ENCODE results near the gene ADNP.

Gene ADNP

GRCh38 chr20:50977066-50978021 is 46.1 kb upstream of the ADNP start:
- Histone ChIP-seq H3K9ac (ENCODE audit: low read depth, low read length, poor library complexity, severe bottlenecking) (no peak overlapping the region), H3K9me2 (replicated peaks; ENCODE audit: low read depth, low read length) (no peaks in the 10 kb centered on the region), H3K4me2 (ENCODE audit: low read depth, low read length, poor library complexity, severe bottlenecking) (no peak overlapping the region), H3K4me3 (ENCODE audit: low read length, poor library complexity, severe bottlenecking) (no peak overlapping the region), H3K9me3 (ENCODE audit: insufficient read depth, low read depth, low read length) (no peaks in the 10 kb centered on the region), H3K4me1 (ENCODE audit: insufficient read depth, low read length, poor library complexity, severe bottlenecking) (no peaks in the 10 kb centered on the region), H3K36me3 (ENCODE audit: insufficient read depth, low read length) (no peaks in the 10 kb centered on the region), H2AFZ (ENCODE audit: low read length) (0 out of 2 replicates have a peak overlapping the region, but pooled peaks have one; percentile 36), H3F3A (ENCODE audit: low read depth) (no peaks in the 10 kb centered on the region), H3K79me2 (ENCODE audit: insufficient read depth, low read length) (no peaks in the 10 kb centered on the region), H3K27me3 (ENCODE audit: insufficient read depth, low read length, poor library complexity, severe bottlenecking) (no peaks in the 10 kb centered on the region), H4K20me1 (ENCODE audit: insufficient read depth, low read length, poor library complexity, severe bottlenecking) (no peaks in the 10 kb centered on the region)
- no peak for TF ChIP-seq EZH2phosphoT487 (IDR thresholded peaks at IDR 0.05; ENCODE audit: borderline replicate concordance)
- TF ChIP-seq, protein P1, sequence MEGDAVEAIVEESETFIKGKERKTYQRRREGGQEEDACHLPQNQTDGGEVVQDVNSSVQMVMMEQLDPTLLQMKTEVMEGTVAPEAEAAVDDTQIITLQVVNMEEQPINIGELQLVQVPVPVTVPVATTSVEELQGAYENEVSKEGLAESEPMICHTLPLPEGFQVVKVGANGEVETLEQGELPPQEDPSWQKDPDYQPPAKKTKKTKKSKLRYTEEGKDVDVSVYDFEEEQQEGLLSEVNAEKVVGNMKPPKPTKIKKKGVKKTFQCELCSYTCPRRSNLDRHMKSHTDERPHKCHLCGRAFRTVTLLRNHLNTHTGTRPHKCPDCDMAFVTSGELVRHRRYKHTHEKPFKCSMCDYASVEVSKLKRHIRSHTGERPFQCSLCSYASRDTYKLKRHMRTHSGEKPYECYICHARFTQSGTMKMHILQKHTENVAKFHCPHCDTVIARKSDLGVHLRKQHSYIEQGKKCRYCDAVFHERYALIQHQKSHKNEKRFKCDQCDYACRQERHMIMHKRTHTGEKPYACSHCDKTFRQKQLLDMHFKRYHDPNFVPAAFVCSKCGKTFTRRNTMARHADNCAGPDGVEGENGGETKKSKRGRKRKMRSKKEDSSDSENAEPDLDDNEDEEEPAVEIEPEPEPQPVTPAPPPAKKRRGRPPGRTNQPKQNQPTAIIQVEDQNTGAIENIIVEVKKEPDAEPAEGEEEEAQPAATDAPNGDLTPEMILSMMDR (conservative IDR thresholded peaks at IDR 0.05; ENCODE audit: low read length) = no peak

GRCh38 chr20:50975701-50976330 is 44.6 kb upstream of the ADNP start:
- H2AFZ ChIP-seq (ENCODE audit: low read length) = no peak overlapping the region

GRCh38 chr20:50969912-50970311 is 38.7 kb upstream of the ADNP start:
- Histone ChIP-seq H3F3A (ENCODE audit: low read depth) (no peaks in the 10 kb centered on the region), H3K9ac (ENCODE audit: low read depth, low read length, poor library complexity, severe bottlenecking) (no peak overlapping the region), H3K36me3 (ENCODE audit: insufficient read depth, low read length) (no peaks in the 10 kb centered on the region), H3K9me3 (ENCODE audit: insufficient read depth, low read depth, low read length) (no peaks in the 10 kb centered on the region), H3K4me1 (ENCODE audit: insufficient read depth, low read length, poor library complexity, severe bottlenecking) (no peaks in the 10 kb centered on the region), H3K27me3 (ENCODE audit: insufficient read depth, low read length, poor library complexity, severe bottlenecking) (no peaks in the 10 kb centered on the region), H3K4me3 (ENCODE audit: low read length, poor library complexity, severe bottlenecking) (no peak overlapping the region), H3K79me2 (ENCODE audit: insufficient read depth, low read length) (no peaks in the 10 kb centered on the region), H2AFZ (ENCODE audit: low read length) (no peak overlapping the region), H3K9me2 (replicated peaks; ENCODE audit: low read depth, low read length) (no peaks in the 10 kb centered on the region), H4K20me1 (ENCODE audit: insufficient read depth, low read length, poor library complexity, severe bottlenecking) (no peaks in the 10 kb centered on the region), H3K4me2 (ENCODE audit: low read depth, low read length, poor library complexity, severe bottlenecking) (no peak overlapping the region)
- TF ChIP-seq EZH2phosphoT487 (IDR thresholded peaks at IDR 0.05; ENCODE audit: borderline replicate concordance) = no peak
- TF ChIP-seq, protein P1 (conservative IDR thresholded peaks at IDR 0.05; ENCODE audit: low read length) = no peak

More at GRCh38 chr20:50975701-50976330, 44.6 kb upstream of the ADNP start:
- H4K20me1 ChIP-seq (ENCODE audit: insufficient read depth, low read length, poor library complexity, severe bottlenecking) = no peaks in the 10 kb centered on the region
- H3K4me2 ChIP-seq (ENCODE audit: low read depth, low read length, poor library complexity, severe bottlenecking) = no peak overlapping the region
- H3K9me3 ChIP-seq (ENCODE audit: insufficient read depth, low read depth, low read length) = no peaks in the 10 kb centered on the region
- no peaks in the 10 kb centered on the region for H3K27me3 ChIP-seq (ENCODE audit: insufficient read depth, low read length, poor library complexity, severe bottlenecking)
- H3K9me2 ChIP-seq (replicated peaks; ENCODE audit: low read depth, low read length) = no peaks in the 10 kb centered on the region
- TF ChIP-seq EZH2phosphoT487 (IDR thresholded peaks at IDR 0.05; ENCODE audit: borderline replicate concordance) = no peak
- TF ChIP-seq, protein P1 (conservative IDR thresholded peaks at IDR 0.05; ENCODE audit: low read length) = no peak
- no peaks in the 10 kb centered on the region for H3K79me2 ChIP-seq (ENCODE audit: insufficient read depth, low read length)
- no peak overlapping the region for H3K9ac ChIP-seq (ENCODE audit: low read depth, low read length, poor library complexity, severe bottlenecking)
- H3K4me3 ChIP-seq (ENCODE audit: low read length, poor library complexity, severe bottlenecking) = no peak overlapping the region
- no peaks in the 10 kb centered on the region for H3K4me1 ChIP-seq (ENCODE audit: insufficient read depth, low read length, poor library complexity, severe bottlenecking)
- no peaks in the 10 kb centered on the region for H3K36me3 ChIP-seq (ENCODE audit: insufficient read depth, low read length)
- no peaks in the 10 kb centered on the region for H3F3A ChIP-seq (ENCODE audit: low read depth)

Data from Loucy (cell line).